Fibroblast of the aortic adventitia (primary cell): ENCODE data around the gene FBXO38. TPM values are rescaled to one million over a fixed set of nuclear protein-coding genes. Genes with fewer than 3 reads are reported as not detected.

ENCODE experiments used
- DNase-seq: peaks from one replicate; pipeline ENCODE4 v3.0.0-alpha.2; 2010; ENCODE audit warnings: low read depth
- H3K4me3 ChIP-seq: 2 replicates; pipeline ENCODE4 v1.5.1; 2011; ENCODE audit warnings: low read depth, mild to moderate bottlenecking, control low read depth, low read length, moderate library complexity
- CTCF ChIP-seq: IDR thresholded peaks from 2 replicates; pipeline ENCODE4 v1.5.1; 2011; ENCODE audit warnings: mild to moderate bottlenecking, low read length, control low read depth, inconsistent platforms; ENCODE audit not compliant: insufficient read depth
- total RNA-seq: library from RNA; depleted of rRNA; stranded (reverse); fragments of >200 nt; gene quantifications from 2 replicates; pipeline ENCODE4 v1.2.3, GENCODE V29; 2012; ENCODE audit warnings: low replicate concordance

The FBXO38 gene
- total RNA-seq, 1 donor: 61.0 TPM

GRCh38 chr5:148438933-148439332 lies 55.2 kb downstream of the FBXO38 start:
- no peak for DNase-seq
- no peak overlapping the region for H3K4me3 ChIP-seq
- no peak for TF ChIP-seq CTCF

GRCh38 chr5:148443241-148443640 lies 59.5 kb downstream of the FBXO38 start:
- no peak for DNase-seq
- TF ChIP-seq CTCF: no peak
- no peak overlapping the region for H3K4me3 ChIP-seq

GRCh38 chr5:148443998-148444397 lies 60.2 kb downstream of the FBXO38 start:
- TF ChIP-seq CTCF: peak; percentile 60
- H3K4me3 ChIP-seq: no peak overlapping the region
- peak; percentile 85 for DNase-seq

GRCh38 chr5:148445578-148445977 lies 61.8 kb downstream of the FBXO38 start:
- no peak overlapping the region for H3K4me3 ChIP-seq
- TF ChIP-seq CTCF: no peak
- DNase-seq: no peak

- no peak for DNase-seq
- no peak overlapping the region for H3K4me3 ChIP-seq
- TF ChIP-seq CTCF: no peak
Measured at GRCh38 chr5:148446611-148447010, 62.9 kb downstream of the FBXO38 start.

- TF ChIP-seq CTCF: no peak
- no peak for DNase-seq
- H3K4me3 ChIP-seq: no peak overlapping the region
Measured at GRCh38 chr5:148452499-148453193, 68.9 kb downstream of the FBXO38 start.

GRCh38 chr5:148454576-148454975 lies 70.8 kb downstream of the FBXO38 start:
- no peak for DNase-seq
- TF ChIP-seq CTCF: no peak
- H3K4me3 ChIP-seq: no peak overlapping the region
